Measurements from ENCODE around the gene ARHGAP18.

Gene ARHGAP18

DNA sequence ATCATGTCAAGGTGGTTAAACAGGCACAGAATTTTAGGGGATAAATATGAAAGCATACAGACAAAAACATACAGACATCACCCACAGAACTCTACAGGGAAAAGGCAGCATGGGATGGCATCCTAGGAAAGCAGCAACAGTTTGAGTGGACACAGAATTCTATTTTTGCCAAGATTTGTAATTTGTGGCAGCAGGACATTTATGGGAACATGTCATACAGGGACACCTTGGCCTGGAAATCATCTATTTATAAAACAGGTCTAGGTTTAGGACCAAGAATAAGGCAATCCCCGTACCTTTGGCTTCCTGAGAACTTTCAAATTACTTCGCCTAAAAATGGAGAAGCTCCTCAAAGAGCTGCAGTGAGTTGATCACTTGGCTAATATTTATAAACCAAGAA, 17.5 kb downstream of the ARHGAP18 start:
- no peak for DNase-seq (ENCODE audit: low read depth)

DNA sequence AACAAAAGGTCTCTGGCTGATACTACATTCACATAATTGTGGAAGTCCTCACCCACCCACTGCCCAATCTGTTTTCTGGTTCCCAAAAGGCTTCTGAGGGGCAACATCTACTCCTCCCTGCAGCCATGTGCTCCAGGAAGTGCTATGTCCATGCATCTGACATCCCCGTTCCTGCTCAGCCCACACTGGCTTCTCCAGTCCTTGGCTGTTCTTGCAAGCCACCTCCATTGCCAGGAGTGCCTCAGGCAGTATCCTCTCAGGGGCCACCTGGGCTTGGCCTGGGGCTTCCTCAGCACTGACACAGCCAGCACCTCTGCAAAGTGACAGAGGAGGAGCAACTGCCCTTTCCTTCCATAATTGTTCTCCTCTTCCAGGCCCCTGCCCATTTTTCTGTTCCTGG, 18.3 kb downstream of the ARHGAP18 start:
- no peak for DNase-seq (ENCODE audit: low read depth)

GRCh38 chr6:129691043-129691640, 18.8 kb downstream of the ARHGAP18 start:
- DNase-seq (ENCODE audit: low read depth) = no peak

GRCh38 chr6:129686941-129687627, 22.9 kb downstream of the ARHGAP18 start:
- peak; percentile 21 for DNase-seq (ENCODE audit: low read depth)

GRCh38 chr6:129685662-129686031, 24.3 kb downstream of the ARHGAP18 start:
- no peak for DNase-seq (ENCODE audit: low read depth)

DNA sequence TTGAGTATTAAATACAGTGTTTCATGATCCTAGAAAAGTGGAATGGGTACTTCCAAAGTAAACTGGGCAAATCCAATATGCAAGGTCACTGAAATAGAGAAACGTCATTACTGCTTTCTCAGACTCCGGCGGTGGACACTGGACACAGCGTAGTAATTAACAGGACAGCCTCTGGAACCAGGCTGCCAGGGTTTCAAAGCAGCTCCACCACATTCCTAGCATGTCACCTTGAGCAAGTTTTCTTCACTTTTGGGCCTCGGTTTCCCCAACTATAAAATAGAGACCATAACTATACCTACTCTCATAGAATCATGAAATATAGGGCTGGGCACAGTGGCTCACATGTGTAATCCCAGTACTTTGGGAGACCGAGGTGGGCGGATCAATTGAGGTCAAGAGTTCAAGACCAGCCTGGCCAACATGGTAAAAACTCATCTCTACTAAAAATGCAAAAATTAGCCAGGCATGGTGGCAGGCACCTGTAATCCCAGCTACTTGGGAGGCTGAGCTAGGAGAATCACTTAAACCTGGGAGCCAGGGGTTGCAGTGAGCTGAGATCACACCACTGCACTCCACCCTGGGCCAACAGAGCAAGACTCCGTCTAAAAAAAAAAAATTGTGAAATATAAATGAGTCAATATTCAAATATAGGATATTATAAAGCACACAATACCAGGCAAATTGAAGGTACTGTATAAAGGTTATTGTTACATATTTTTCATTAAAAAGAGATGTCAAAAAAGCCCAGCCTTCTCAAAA, 24.9 kb downstream of the ARHGAP18 start:
- DNase-seq (ENCODE audit: low read depth) = no peak

DNA sequence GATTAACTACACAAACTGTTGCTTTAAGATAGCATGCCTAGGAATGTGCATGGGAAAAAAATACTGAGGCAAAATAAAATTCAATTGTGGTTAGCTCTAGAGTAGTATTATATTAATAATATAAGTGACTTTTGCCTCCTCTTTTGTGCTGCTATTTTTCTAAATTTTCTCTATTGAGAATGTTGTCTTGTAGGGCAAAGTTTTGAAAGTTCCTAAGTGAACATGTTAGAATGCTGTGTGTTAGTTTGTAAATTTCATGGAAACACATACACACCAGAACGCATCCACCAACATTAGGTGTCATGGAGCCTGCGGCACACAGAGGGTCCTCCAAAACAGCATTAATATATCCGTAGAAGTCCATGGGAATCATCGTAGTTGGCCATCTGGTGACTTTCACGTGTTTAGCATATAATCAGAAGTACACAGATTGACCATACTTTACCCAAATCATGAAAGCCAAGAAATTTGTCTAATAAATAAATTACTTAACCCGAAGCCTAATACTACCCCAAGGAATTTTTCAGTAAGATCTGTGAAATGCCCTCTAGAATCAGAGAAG, 25.6 kb downstream of the ARHGAP18 start:
- no peak for DNase-seq (ENCODE audit: low read depth)

DNA sequence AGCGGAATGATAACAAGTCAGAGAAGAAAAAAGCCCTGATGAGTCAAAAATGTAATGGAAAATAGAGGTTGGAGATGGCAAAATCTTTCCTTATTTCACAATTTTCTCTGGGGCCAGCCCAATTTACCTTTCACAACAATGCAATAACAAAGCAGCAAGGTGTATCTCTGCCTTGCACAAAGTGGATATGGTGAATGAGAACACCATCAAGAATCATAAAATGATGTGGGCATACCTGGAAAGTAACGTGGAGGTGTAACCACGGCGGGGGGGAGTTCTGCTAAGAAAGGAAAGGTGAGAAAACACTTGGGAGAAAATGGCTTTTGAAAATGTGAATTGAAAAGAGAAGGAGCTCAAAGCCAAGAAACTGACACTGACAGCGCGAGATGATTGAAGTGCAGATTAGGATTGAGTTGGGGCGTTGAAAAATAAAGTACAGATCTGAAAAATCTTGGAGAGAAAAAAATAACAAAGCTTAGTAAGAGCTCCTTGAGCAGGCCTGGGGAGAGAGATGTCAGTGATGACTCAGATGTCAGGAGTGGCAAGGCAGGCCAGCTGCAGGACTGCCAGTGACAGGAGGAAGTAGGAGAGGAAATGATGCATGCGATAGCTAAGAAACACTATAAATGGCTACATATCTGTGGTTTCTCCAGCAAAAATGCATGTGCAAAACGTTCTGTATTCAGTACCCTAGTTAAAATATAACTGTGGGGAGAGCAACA, 26.2 kb downstream of the ARHGAP18 start:
- peak; percentile 67 for DNase-seq (ENCODE audit: low read depth)

GRCh38 chr6:129681913-129682205, 28.1 kb downstream of the ARHGAP18 start:
- DNase-seq (ENCODE audit: low read depth) = no peak

- no peak for DNase-seq (ENCODE audit: low read depth)
Measured at GRCh38 chr6:129680633-129681032, 29.3 kb downstream of the ARHGAP18 start.

DNA sequence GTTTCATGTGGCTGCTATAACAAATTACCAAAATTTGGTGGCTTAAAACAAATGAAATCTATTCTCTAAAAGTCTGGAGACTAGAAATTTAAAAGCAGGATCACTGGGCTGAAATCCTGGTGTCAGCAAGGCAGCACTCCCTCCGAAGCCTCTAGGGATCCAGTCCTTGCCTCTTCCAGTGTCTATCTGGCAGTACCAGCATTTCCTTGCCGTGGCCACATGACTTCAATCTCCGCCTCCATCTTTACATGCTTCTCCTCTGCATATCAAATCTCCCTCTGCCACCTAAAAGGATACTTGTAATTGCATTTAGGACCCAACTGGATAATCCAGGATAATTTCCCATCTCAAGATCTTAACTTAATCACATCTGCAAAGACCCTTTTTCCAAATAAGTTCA, 30.2 kb downstream of the ARHGAP18 start:
- no peak for DNase-seq (ENCODE audit: low read depth)

- no peak for DNase-seq (ENCODE audit: low read depth)
Measured at GRCh38 chr6:129679275-129679674, 30.7 kb downstream of the ARHGAP18 start.

DNA sequence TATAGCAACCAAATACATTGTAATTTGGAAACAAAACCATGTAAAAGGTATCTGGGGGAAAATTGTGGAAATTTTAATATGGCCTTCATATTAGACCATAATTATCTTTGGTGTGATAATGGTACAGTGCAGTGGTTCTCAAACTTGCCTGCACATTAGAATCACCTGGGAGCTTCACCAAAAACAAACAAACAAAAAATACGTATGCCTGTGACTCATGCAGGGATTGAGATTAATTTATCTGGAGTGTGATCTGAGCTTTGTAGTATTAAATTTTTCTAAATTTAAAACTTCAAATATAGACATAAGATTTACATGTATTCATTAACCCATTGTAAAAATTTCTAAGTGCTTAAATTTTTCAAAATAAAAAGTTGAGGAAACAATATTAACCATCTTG, 31.5 kb downstream of the ARHGAP18 start:
- no peak for DNase-seq (ENCODE audit: low read depth)

DNA sequence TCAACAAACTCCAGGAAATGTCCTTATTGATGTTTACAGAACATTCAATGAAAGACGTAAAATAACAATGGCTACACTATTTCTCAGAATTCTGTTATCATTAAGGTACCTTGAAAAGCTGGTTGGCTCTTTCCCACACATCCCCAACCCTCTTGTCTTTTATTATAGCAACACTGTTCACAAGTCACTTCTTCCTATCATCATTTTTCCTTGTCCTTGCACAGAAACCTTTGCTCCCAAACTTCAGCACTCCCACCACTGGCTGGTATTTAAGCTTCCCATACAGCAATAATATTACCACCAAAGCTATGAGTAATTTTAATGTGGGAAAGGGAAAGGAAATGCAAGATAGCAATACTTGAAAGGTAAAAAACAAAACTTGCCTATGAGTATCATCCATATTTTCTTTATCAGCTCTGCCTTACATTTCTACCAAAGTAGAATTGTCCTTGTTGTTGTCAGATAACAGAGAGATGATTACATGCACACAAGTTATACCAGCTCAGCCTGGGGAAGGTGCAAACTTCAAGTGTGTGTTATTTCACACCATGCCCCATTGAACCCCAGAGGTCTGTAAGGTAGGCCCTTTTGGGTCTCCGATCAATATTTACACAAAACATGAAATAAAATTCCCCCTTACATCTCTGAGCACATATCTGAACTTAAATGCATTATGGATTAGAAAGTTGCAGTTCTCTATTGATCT, 32.2 kb downstream of the ARHGAP18 start:
- no peak for DNase-seq (ENCODE audit: low read depth)

GRCh38 chr6:129675669-129676472, 34.1 kb downstream of the ARHGAP18 start:
- no peak for DNase-seq (ENCODE audit: low read depth)

DNA sequence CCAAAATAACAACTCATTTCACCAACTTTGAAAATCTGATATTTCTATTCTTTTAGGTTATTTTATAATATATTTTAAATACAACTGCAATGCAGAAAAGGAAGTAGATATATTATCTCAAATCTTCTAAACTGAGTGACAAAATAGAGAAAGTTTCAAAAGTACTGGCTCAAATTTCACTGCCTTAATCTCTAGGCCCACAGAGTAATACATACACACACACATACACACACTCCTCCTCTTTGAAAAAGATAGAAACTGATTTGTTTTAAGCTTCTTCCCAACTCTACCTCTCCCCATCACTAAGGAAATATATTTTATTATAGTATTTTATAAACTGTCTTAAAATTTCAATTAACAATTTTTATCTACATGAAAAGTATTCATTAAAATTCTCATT, 36.2 kb downstream of the ARHGAP18 start:
- no peak for DNase-seq (ENCODE audit: low read depth)

DNA sequence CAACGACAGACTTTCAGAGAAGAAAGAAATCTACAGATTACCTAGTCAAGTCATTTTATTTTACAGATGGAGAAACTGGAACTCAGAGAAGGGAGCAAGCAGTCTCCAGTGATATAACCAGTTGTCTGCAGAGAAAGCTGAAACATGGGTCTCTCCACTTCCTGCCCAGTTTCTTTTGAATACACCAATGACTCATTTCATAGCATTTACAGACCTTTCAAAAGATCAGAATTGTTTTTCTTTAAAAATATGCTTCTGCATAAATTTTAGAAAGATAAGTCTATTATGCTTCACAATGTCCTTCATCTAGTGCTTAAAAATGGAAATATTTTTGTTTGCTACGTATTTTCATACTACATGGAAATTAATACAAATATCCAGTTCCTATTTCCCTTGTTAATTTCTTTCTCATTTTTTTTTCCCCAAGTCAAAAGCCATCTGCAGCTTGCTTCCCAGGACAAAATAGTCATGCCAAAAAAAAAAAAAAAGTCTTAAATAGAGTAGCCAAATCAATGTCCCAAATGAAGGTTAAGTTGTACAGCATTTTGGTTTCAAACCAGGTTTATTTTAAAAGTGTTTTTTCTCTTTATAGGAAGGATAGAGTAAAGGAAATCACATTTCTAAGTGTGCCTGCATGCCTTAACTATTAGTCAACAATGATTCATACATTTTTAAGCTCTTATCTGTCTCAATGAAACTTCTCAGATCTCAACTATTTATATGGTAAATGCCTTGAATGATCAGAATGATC, 36.9 kb downstream of the ARHGAP18 start:
- DNase-seq (ENCODE audit: low read depth) = no peak

- DNase-seq (ENCODE audit: low read depth) = no peak
Measured at GRCh38 chr6:129672341-129672682, 37.7 kb downstream of the ARHGAP18 start.

DNA sequence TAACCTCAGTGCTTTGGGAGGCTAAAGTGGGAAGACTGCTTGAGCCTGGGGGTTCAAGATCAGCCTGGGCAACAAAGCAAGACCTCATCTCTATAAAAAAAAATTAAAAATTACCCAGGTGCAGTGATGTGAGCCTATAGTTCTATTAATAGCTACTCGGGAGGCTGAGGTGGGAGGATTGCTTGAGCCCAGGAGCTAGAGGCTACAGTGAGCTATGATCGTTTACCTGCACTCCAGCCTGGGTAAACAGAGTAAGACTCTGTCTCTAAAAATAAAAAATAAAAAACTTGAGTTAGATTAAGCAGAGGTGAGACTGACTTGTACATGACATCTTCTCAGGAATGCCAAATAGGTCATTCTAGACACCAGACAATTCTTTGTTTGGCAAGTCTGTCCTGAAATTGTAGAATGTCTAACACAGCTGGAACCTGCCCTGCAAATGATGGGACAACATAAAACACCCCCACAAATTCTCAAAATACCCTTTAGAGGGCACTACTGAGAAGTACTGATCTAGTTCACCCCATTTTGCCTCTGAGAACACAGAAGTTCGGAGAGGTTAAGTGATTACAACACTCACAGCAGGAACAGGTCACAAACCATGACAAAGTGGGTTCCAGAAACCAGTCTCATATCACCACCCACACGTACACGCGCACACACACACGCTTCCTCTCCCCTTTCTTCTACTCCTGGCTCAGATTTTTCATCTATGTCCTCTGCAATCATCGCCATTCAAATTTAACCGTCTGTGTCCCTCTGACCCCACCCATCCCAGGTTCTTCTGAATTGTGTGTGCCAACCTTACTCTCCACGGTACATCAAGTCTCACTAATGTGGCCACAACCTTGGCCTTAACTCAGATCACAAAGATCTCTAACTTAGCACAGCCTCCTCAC, 38.3 kb downstream of the ARHGAP18 start:
- peak; percentile 71 for DNase-seq (ENCODE audit: low read depth)
